ENCODE measurements around the gene ARMC9. TPM values are rescaled to one million over a fixed set of nuclear protein-coding genes. Genes with fewer than 3 reads are reported as not detected.
A peak's percentile ranks its signal among the peaks of the same experiment; 100 is the strongest.

Gene ARMC9
- total and polyA plus RNA-seq, 7 donors = 2.4 to 95.3 (median 24.3) TPM

- 53 to 62% methylated on average over 3 of the region's 3 CpGs for WGBS, 2 donors
- TF ChIP-seq CTCF (IDR thresholded peaks at IDR 0.05) (no peak), POLR2AphosphoS5 (IDR thresholded peaks at IDR 0.05) (no peak), POLR2A (IDR thresholded peaks at IDR 0.05) (no peak), EP300 (IDR thresholded peaks at IDR 0.05) (no peak)
Observed at GRCh38 chr2:231411237-231411636, 212.8 kb downstream of the ARMC9 start.

GRCh38 chr2:231411831-231412617, 213.6 kb downstream of the ARMC9 start:
- H3K9me3 ChIP-seq = no peaks in the 10 kb centered on the region
- H3K4me1 ChIP-seq = peaks cover 0 to 15% (median 13%) of the 10 kb centered on the region in 4 donors
- DNase-seq = peak; percentile 94
- 2 to 3% methylated on average over 67 of the region's 67 CpGs for WGBS, 2 donors
- H3K36me3 ChIP-seq = no peaks in the 10 kb centered on the region
- H3K27ac ChIP-seq = peak overlapping the region in 3 of 4 donors; percentile 39 to 72 (median 70)
- TF ChIP-seq CTCF (IDR thresholded peaks at IDR 0.05) (peak; percentile 72 to 95 (median 82)), EP300 (IDR thresholded peaks at IDR 0.05) (no peak), POLR2AphosphoS5 (IDR thresholded peaks at IDR 0.05) (no peak)
- no peaks in the 10 kb centered on the region for H3K27me3 ChIP-seq
- peak overlapping the region; percentile 58 to 76 (median 72) for H3K4me3 ChIP-seq
- intact Hi-C loops (cut with DNase I) = loop anchor here (1.0 to 2.0 kb wide), 4 partner anchors 41 to 309 kb away; no protein-coding TSS in a partner anchor

More at GRCh38 chr2:231411237-231411636, 212.8 kb downstream of the ARMC9 start:
- intact Hi-C loops (cut with DNase I) = no loop called here
- DNase-seq = no peak
- Histone ChIP-seq H3K9me3 (no peaks in the 10 kb centered on the region), H3K36me3 (no peaks in the 10 kb centered on the region), H3K4me1 (peaks cover 0 to 15% (median 13%) of the 10 kb centered on the region in 4 donors), H3K27me3 (no peaks in the 10 kb centered on the region), H3K4me3 (no peak overlapping the region), H3K27ac (no peak overlapping the region)

GRCh38 chr2:231412618-231412963, 214.2 kb downstream of the ARMC9 start:
- H3K9me3 ChIP-seq = no peaks in the 10 kb centered on the region
- H3K27me3 ChIP-seq = no peaks in the 10 kb centered on the region
- H3K4me1 ChIP-seq = peaks cover 0 to 15% (median 13%) of the 10 kb centered on the region in 4 donors
- H3K36me3 ChIP-seq = no peaks in the 10 kb centered on the region
- intact Hi-C loops (cut with DNase I) = loop anchor here (1.0 to 2.0 kb wide), 4 partner anchors 40 to 310 kb away; no protein-coding TSS in a partner anchor
- 39 to 43% methylated on average over 9 of the region's 9 CpGs for WGBS, 2 donors
- H3K27ac ChIP-seq = peak overlapping the region in 2 of 4 donors; percentile 70 to 72
- no peak for DNase-seq
- TF ChIP-seq POLR2AphosphoS5 (IDR thresholded peaks at IDR 0.05) (no peak), POLR2A (IDR thresholded peaks at IDR 0.05) (no peak), CTCF (IDR thresholded peaks at IDR 0.05) (no peak), EP300 (IDR thresholded peaks at IDR 0.05) (no peak)
- H3K4me3 ChIP-seq = peak overlapping the region; percentile 58 to 76 (median 72)

GRCh38 chr2:231413456-231413855, 215.0 kb downstream of the ARMC9 start:
- 73 to 81% methylated on average over 6 of the region's 6 CpGs for WGBS, 2 donors
- intact Hi-C loops (cut with DNase I) = loop anchor here (2.0 kb wide), 3 partner anchors 39 to 311 kb away; no protein-coding TSS in a partner anchor
- no peak for DNase-seq
- Histone ChIP-seq H3K27me3 (no peaks in the 10 kb centered on the region), H3K4me3 (no peak overlapping the region), H3K36me3 (no peaks in the 10 kb centered on the region), H3K9me3 (no peaks in the 10 kb centered on the region), H3K27ac (no peak overlapping the region), H3K4me1 (peaks cover 0 to 15% (median 13%) of the 10 kb centered on the region in 4 donors)
- TF ChIP-seq EP300 (IDR thresholded peaks at IDR 0.05) (no peak), CTCF (IDR thresholded peaks at IDR 0.05) (no peak), POLR2AphosphoS5 (IDR thresholded peaks at IDR 0.05) (no peak), POLR2A (IDR thresholded peaks at IDR 0.05) (no peak)
